OCI-LY3 (cell line): ENCODE data around the gene SCD5.

Source experiments
- CTCF ChIP-seq: fragments of 200-600, 300-600 bp; sonication (generic); IDR thresholded peaks from 2 replicates; pipeline ENCODE4 v1.5.1; 2014; ENCODE audit warnings: antibody characterized with exemption, low read length, low read depth
- EZH2phosphoT487 ChIP-seq: fragments of 200-600 bp; shearing (Covaris generic); IDR thresholded peaks from 2 replicates; pipeline ENCODE4 v1.6.1; 2018; ENCODE audit warnings: antibody characterized with exemption, mixed run types, low read depth

- TF ChIP-seq CTCF (no peak), EZH2phosphoT487 (no peak)
Measured at GRCh38 chr4:82623121-82623683, 175.4 kb downstream of the SCD5 start.
